Osteocyte (in vitro differentiated cells): ENCODE data around the gene PDE6C. TPM values are rescaled to one million over a fixed set of nuclear protein-coding genes. Genes with fewer than 3 reads are reported as not detected.
"Not testable (repeated sequence)": the region's sequence is repeated elsewhere in the genome, so short reads cannot be mapped to it uniquely, and the experiment has no call there.

Experiments used
- DNase-seq: peaks from one replicate; pipeline ENCODE4 v3.0.0; 2021; ENCODE audit warnings: mixed read lengths; ENCODE audit not compliant: unreplicated experiment; ENCODE audit errors: extremely low spot score
- H3K27ac Mint-ChIP-seq: one replicate; pipeline ENCODE4 v1.8.0; 2021; ENCODE audit warnings: mild to moderate bottlenecking, mixed read lengths; ENCODE audit not compliant: unreplicated experiment
- H3K27me3 Mint-ChIP-seq: one replicate; pipeline ENCODE4 v1.8.0; 2021; ENCODE audit warnings: mixed read lengths; ENCODE audit not compliant: unreplicated experiment
- H3K36me3 Mint-ChIP-seq: one replicate; pipeline ENCODE4 v1.8.0; 2021; ENCODE audit warnings: mixed read lengths; ENCODE audit not compliant: unreplicated experiment
- H3K4me1 Mint-ChIP-seq: one replicate; pipeline ENCODE4 v1.8.0; 2021; ENCODE audit warnings: mixed read lengths; ENCODE audit not compliant: unreplicated experiment
- H3K4me3 Mint-ChIP-seq: one replicate; pipeline ENCODE4 v1.8.0; 2021; ENCODE audit warnings: mild to moderate bottlenecking, moderate library complexity, mixed read lengths; ENCODE audit not compliant: unreplicated experiment
- H3K9me3 Mint-ChIP-seq: one replicate; pipeline ENCODE4 v1.8.0; 2021; ENCODE audit warnings: mixed read lengths; ENCODE audit not compliant: unreplicated experiment
- CTCF ChIP-seq: fragments of 200-600 bp; sonication (generic); IDR thresholded peaks from 2 replicates; pipeline ENCODE4 v1.5.0; 2021; ENCODE audit warnings: antibody characterized with exemption, mild to moderate bottlenecking, moderate library complexity
- total RNA-seq: library from RNA; stranded (reverse); gene quantifications from 2 replicates; pipeline ENCODE4 v1.2.1, GENCODE V29; 2021

The PDE6C gene
- total RNA-seq, 1 donor from 2014 or later = not detected

GRCh38 chr10:93678805-93679587 lies 66.7 kb downstream of the PDE6C start:
- Mint-ChIP-seq H3K36me3 (peaks cover 27% of the 10 kb centered on the region), H3K4me1 (no peaks in the 10 kb centered on the region), H3K27ac (no peak overlapping the region), H3K9me3 (no peaks in the 10 kb centered on the region), H3K4me3 (no peak overlapping the region), H3K27me3 (no peaks in the 10 kb centered on the region)
- TF ChIP-seq CTCF = no peak
- DNase-seq = no peak

DNA sequence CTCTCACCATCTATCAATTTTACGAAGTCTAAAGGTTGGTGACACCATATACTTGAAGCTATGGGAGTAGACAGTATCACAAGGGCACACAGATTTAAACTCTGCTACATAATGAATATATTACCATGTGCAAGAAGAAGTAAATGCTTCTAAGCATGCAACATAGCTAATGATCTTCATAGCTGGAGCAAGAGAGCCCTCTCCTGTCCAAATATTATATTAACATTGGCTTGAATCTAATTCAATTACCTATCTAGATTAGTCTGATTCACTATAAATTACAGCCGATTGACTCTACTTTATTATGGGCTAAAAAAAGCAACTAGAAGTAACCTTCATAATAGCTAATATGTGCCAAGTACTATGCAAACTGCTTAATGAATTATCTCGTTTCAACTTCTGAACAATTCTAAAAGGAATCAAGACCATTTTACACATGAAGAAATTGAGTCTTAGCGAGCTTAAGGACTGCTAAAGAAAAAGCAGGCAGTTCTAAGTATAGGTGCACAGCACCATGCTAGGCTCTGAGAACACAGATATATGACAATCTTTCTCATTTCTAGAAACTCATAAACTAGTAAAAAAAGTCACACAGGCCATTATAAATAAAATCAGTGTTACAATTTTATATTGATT lies 68.2 kb downstream of the PDE6C start:
- H3K27ac Mint-ChIP-seq = no peak overlapping the region
- DNase-seq = no peak
- peaks cover 18% of the 10 kb centered on the region for H3K36me3 Mint-ChIP-seq
- no peaks in the 10 kb centered on the region for H3K9me3 Mint-ChIP-seq
- TF ChIP-seq CTCF = peak; percentile 66
- H3K4me3 Mint-ChIP-seq = no peak overlapping the region
- H3K4me1 Mint-ChIP-seq = no peaks in the 10 kb centered on the region
- H3K27me3 Mint-ChIP-seq = no peaks in the 10 kb centered on the region

- no peaks in the 10 kb centered on the region for H3K27me3 Mint-ChIP-seq
- H3K36me3 Mint-ChIP-seq = peaks cover 23% of the 10 kb centered on the region
- no peaks in the 10 kb centered on the region for H3K9me3 Mint-ChIP-seq
- H3K27ac Mint-ChIP-seq = no peak overlapping the region
- DNase-seq = no peak
- TF ChIP-seq CTCF = no peak
- no peak overlapping the region for H3K4me3 Mint-ChIP-seq
- H3K4me1 Mint-ChIP-seq = no peaks in the 10 kb centered on the region
These were observed 75.4 kb downstream of the PDE6C start for GRCh38 chr10:93687737-93688136.

GRCh38 chr10:93695740-93696139 lies 83.4 kb downstream of the PDE6C start:
- TF ChIP-seq CTCF = no peak

GRCh38 chr10:93696582-93696981 lies 84.2 kb downstream of the PDE6C start:
- H3K27me3 Mint-ChIP-seq, H3K4me3 Mint-ChIP-seq, H3K9me3 Mint-ChIP-seq, H3K27ac Mint-ChIP-seq, DNase-seq, H3K4me1 Mint-ChIP-seq: not testable (repeated sequence)
- H3K36me3 Mint-ChIP-seq = peaks cover 39% of the 10 kb centered on the region

More at GRCh38 chr10:93695740-93696139, 83.4 kb downstream of the PDE6C start:
- Mint-ChIP-seq H3K4me1 (no peaks in the 10 kb centered on the region), H3K36me3 (peaks cover 41% of the 10 kb centered on the region), H3K9me3 (no peaks in the 10 kb centered on the region), H3K27ac (no peak overlapping the region), H3K4me3 (no peak overlapping the region), H3K27me3 (no peaks in the 10 kb centered on the region)
- no peak for DNase-seq
